Naive thymus-derived CD4-positive, alpha-beta T cell (primary cell): Measurements from ENCODE around the gene ANO6. TPM values are rescaled to one million over a fixed set of nuclear protein-coding genes. Genes with fewer than 3 reads are reported as not detected.

Experiments used
- ATAC-seq: fragments of 150-1000 bp; cut with Tn5 transposase; 2 replicates; pipeline ENCODE4 v1.10.0; 2021; ENCODE audit warnings: mild to moderate bottlenecking, moderate library complexity
- CTCF ChIA-PET: fragments of 350-600 bp; sonication (Branson Sonifier 250); formaldehyde crosslinking; loops from one replicate; lab custom pipeline; 2021; ENCODE audit warnings: antibody characterized with exemption; lab: Charles Lee
- POLR2A ChIA-PET: fragments of 350-600 bp; sonication (Branson Sonifier 250); formaldehyde crosslinking; loops from one replicate; lab custom pipeline; 2021; ENCODE audit warnings: antibody characterized with exemption, inconsistent platforms; lab: Charles Lee
- DNase-seq, 9 donors: peaks; one replicate each; pipeline versions ENCODE4 v3.0.0 to v3.0.0-alpha.2; 2020 to 2022; ENCODE audit warnings: mixed read lengths in 1 of 9
- H3K27ac ChIP-seq: one replicate; pipeline ENCODE4 v1.7.0; 2013; ENCODE audit warnings: mild to moderate bottlenecking, low read depth, low read length, moderate library complexity
- H3K27me3 ChIP-seq, 2 donors: one replicate each; pipeline ENCODE4 v1.7.0; 2013; ENCODE audit warnings: low read length in 2 of 2, mild to moderate bottlenecking in 2 of 2, moderate library complexity in 2 of 2; ENCODE audit not compliant: control insufficient read depth in 2 of 2, insufficient read depth in 2 of 2
- H3K36me3 ChIP-seq, 3 experiments: 1 replicate in 2 of 3; 2 replicates in 1 of 3; pipeline ENCODE4 v1.7.0; 2013; ENCODE audit warnings: low read length in 3 of 3, mild to moderate bottlenecking in 3 of 3, moderate library complexity in 1 of 3; ENCODE audit not compliant: insufficient read depth in 3 of 3, control insufficient read depth in 2 of 3
- H3K4me1 ChIP-seq, 2 donors: one replicate each; pipeline ENCODE4 v1.7.0; 2013; ENCODE audit warnings: low read length in 2 of 2, mild to moderate bottlenecking in 2 of 2, moderate library complexity in 1 of 2; ENCODE audit not compliant: control insufficient read depth in 2 of 2, insufficient read depth in 2 of 2
- H3K4me3 ChIP-seq: 2 replicates; pipeline ENCODE4 v1.7.0; 2013; ENCODE audit warnings: mild to moderate bottlenecking, low read length
- H3K9me3 ChIP-seq, 3 experiments: 1 replicate in 2 of 3; 2 replicates in 1 of 3; pipeline ENCODE4 v1.7.0; 2013; ENCODE audit warnings: low read length in 3 of 3; ENCODE audit not compliant: control insufficient read depth in 2 of 3
- H3K27ac Mint-ChIP-seq, 9 donors: one replicate each; pipeline ENCODE4 v1.8.0; 2020 to 2022; ENCODE audit warnings: mixed read lengths in 9 of 9, mild to moderate bottlenecking in 8 of 9, moderate library complexity in 5 of 9, inconsistent platforms in 2 of 9
- H3K27me3 Mint-ChIP-seq, 5 donors: one replicate each; pipeline ENCODE4 v1.8.0; 2021 to 2022; ENCODE audit warnings: mixed read lengths in 5 of 5, mild to moderate bottlenecking in 1 of 5
- H3K36me3 Mint-ChIP-seq, 5 donors: one replicate each; pipeline ENCODE4 v1.8.0; 2020 to 2022; ENCODE audit warnings: mixed read lengths in 5 of 5, mild to moderate bottlenecking in 3 of 5, inconsistent platforms in 1 of 5
- H3K4me1 Mint-ChIP-seq, 7 donors: one replicate each; pipeline ENCODE4 v1.8.0; 2020 to 2022; ENCODE audit warnings: mixed read lengths in 7 of 7, mild to moderate bottlenecking in 3 of 7, inconsistent platforms in 1 of 7
- H3K4me3 Mint-ChIP-seq, 10 donors: one replicate each; pipeline ENCODE4 v1.8.0; 2020 to 2022; ENCODE audit warnings: mild to moderate bottlenecking in 10 of 10, mixed read lengths in 10 of 10, moderate library complexity in 6 of 10, inconsistent platforms in 2 of 10
- H3K9me3 Mint-ChIP-seq, 11 donors: one replicate each; pipeline ENCODE4 v1.8.0; 2020 to 2022; ENCODE audit warnings: mixed read lengths in 11 of 11, mild to moderate bottlenecking in 4 of 11, inconsistent platforms in 1 of 11, moderate library complexity in 1 of 11
- intact Hi-C, 2 donors: fragments of 100-400 bp; cut with micrococcal nuclease; formaldehyde crosslinking; loops; one replicate each; pipeline ENCODE4 v1.15.1; 2023
- polyA plus RNA-seq, 2 donors: library from polyadenylated mRNA; unstranded; fragments of 300-500 nt; fragmentation: Illumina TruSeq; gene quantifications; one replicate each; pipeline ENCODE4 v1.2.3, GENCODE V29; 2021
- total RNA-seq, 6 experiments: library from RNA in 5 of 6; stranded (reverse) in 5 of 6; gene quantifications; 1 replicate in 5 of 6; 2 replicates in 1 of 6; pipeline ENCODE4 v1.2.3 and lab custom pipeline; 2021 to 2026

The ANO6 gene
- total and polyA plus RNA-seq, 7 experiments from 2014 or later = 15.1 to 29.7 (median 23.7) TPM

- no peak for DNase-seq
- Histone ChIP-seq H3K27me3 (no peaks in the 10 kb centered on the region), H3K4me3 (no peak overlapping the region), H3K4me1 (peaks cover 0 to 5% of the 10 kb centered on the region in 2 donors), H3K27ac (no peak overlapping the region), H3K9me3 (no peaks in the 10 kb centered on the region), H3K36me3 (no peaks in the 10 kb centered on the region)
- peaks cover 0 to under 1% (median 0%) of the 10 kb centered on the region in 11 donors for H3K9me3 Mint-ChIP-seq
- H3K27me3 Mint-ChIP-seq = no peaks in the 10 kb centered on the region
- ATAC-seq = no peak
- H3K36me3 Mint-ChIP-seq = peaks cover 5 to 36% (median 14%) of the 10 kb centered on the region in 5 donors
- peaks cover 18 to 59% (median 36%) of the 10 kb centered on the region in 7 donors for H3K4me1 Mint-ChIP-seq
- POLR2A ChIA-PET = interaction anchor here (0.6 kb wide), 1 partner anchor 10 kb away, joined by 3 read pairs; no protein-coding TSS in a partner anchor
- H3K27ac Mint-ChIP-seq = no peak overlapping the region
- CTCF ChIA-PET = no interaction called here
- intact Hi-C loops = no loop called here
- H3K4me3 Mint-ChIP-seq = no peak overlapping the region
These were observed 15.7 kb downstream of the ANO6 start for GRCh38 chr12:45231515-45232145.

GRCh38 chr12:45232146-45232755, 16.4 kb downstream of the ANO6 start:
- Mint-ChIP-seq H3K4me1 (peaks cover 20 to 61% (median 40%) of the 10 kb centered on the region in 7 donors), H3K4me3 (no peak overlapping the region), H3K27ac (no peak overlapping the region), H3K9me3 (peaks cover 0 to 3% (median 0%) of the 10 kb centered on the region in 11 donors), H3K36me3 (peaks cover 5 to 38% (median 16%) of the 10 kb centered on the region in 5 donors), H3K27me3 (no peaks in the 10 kb centered on the region)
- POLR2A ChIA-PET = interaction anchor here (0.6 kb wide), 1 partner anchor 11 kb away, joined by 3 read pairs; no protein-coding TSS in a partner anchor
- Histone ChIP-seq H3K4me3 (no peak overlapping the region), H3K4me1 (peaks cover 0 to 5% of the 10 kb centered on the region in 2 donors), H3K36me3 (no peaks in the 10 kb centered on the region), H3K27ac (no peak overlapping the region), H3K9me3 (no peaks in the 10 kb centered on the region), H3K27me3 (no peaks in the 10 kb centered on the region)
- DNase-seq = no peak
- CTCF ChIA-PET = no interaction called here
- intact Hi-C loops = no loop called here
- no peak for ATAC-seq

GRCh38 chr12:45232756-45233372, 17.0 kb downstream of the ANO6 start:
- intact Hi-C loops = no loop called here
- ChIA-PET POLR2A (no interaction called here), CTCF (no interaction called here)
- H3K36me3 ChIP-seq = no peaks in the 10 kb centered on the region
- Mint-ChIP-seq H3K27ac (no peak overlapping the region), H3K9me3 (peaks cover 0 to 3% (median 0%) of the 10 kb centered on the region in 11 donors), H3K4me1 (peaks cover 15 to 55% (median 34%) of the 10 kb centered on the region in 7 donors), H3K27me3 (no peaks in the 10 kb centered on the region), H3K36me3 (peaks cover 5 to 32% (median 15%) of the 10 kb centered on the region in 5 donors), H3K4me3 (no peak overlapping the region)
- no peaks in the 10 kb centered on the region for H3K9me3 ChIP-seq
- DNase-seq (no peak), ATAC-seq (no peak)
- no peak overlapping the region for H3K27ac ChIP-seq
- H3K27me3 ChIP-seq = no peaks in the 10 kb centered on the region
- H3K4me3 ChIP-seq = no peak overlapping the region
- H3K4me1 ChIP-seq = peaks cover 0 to 5% of the 10 kb centered on the region in 2 donors

GRCh38 chr12:45234139-45234865, 18.4 kb downstream of the ANO6 start:
- H3K9me3 ChIP-seq = no peaks in the 10 kb centered on the region
- intact Hi-C loops = no loop called here
- peak overlapping the region in 2 of 9 donors; percentile 38 to 53 for H3K27ac Mint-ChIP-seq
- H3K27me3 Mint-ChIP-seq = no peaks in the 10 kb centered on the region
- H3K9me3 Mint-ChIP-seq = peaks cover 0 to 3% (median 0%) of the 10 kb centered on the region in 11 donors
- ChIA-PET CTCF (interaction anchor here (0.7 kb wide), 1 partner anchor 19 kb away, joined by 3 read pairs; no protein-coding TSS in a partner anchor), POLR2A (interaction anchor here (1.0 kb wide), 1 partner anchor 63 kb away, joined by 3 read pairs; no protein-coding TSS in a partner anchor)
- H3K36me3 Mint-ChIP-seq = peaks cover 0 to 25% (median 11%) of the 10 kb centered on the region in 5 donors
- ATAC-seq (no peak), DNase-seq (no peak)
- H3K4me3 ChIP-seq = no peak overlapping the region
- H3K36me3 ChIP-seq = no peaks in the 10 kb centered on the region
- H3K27me3 ChIP-seq = no peaks in the 10 kb centered on the region
- H3K4me3 Mint-ChIP-seq = no peak overlapping the region
- peaks cover 17 to 58% (median 42%) of the 10 kb centered on the region in 7 donors for H3K4me1 Mint-ChIP-seq
- H3K27ac ChIP-seq = no peak overlapping the region
- peaks cover 0 to 5% of the 10 kb centered on the region in 2 donors for H3K4me1 ChIP-seq

- H3K4me3 ChIP-seq = no peak overlapping the region
- H3K36me3 ChIP-seq = no peaks in the 10 kb centered on the region
- ChIA-PET POLR2A (interaction anchor here (0.7 to 1.0 kb wide), 2 partner anchors 9 to 64 kb away, joined by 3 to 4 read pairs; no protein-coding TSS in a partner anchor), CTCF (no interaction called here)
- no peaks in the 10 kb centered on the region for H3K27me3 ChIP-seq
- Mint-ChIP-seq H3K27me3 (no peaks in the 10 kb centered on the region), H3K27ac (peak overlapping the region in 6 of 9 donors; percentile 12 to 56 (median 18)), H3K36me3 (peaks cover 0 to 30% (median 11%) of the 10 kb centered on the region in 5 donors), H3K4me3 (peak overlapping the region in 1 of 10 donors; percentile 12), H3K4me1 (peaks cover 28 to 68% (median 52%) of the 10 kb centered on the region in 7 donors), H3K9me3 (peaks cover 0 to 5% (median 0%) of the 10 kb centered on the region in 11 donors)
- ATAC-seq = no peak
- H3K9me3 ChIP-seq = no peaks in the 10 kb centered on the region
- DNase-seq = no peak
- no peak overlapping the region for H3K27ac ChIP-seq
- intact Hi-C loops = no loop called here
- H3K4me1 ChIP-seq = peaks cover 0 to 5% of the 10 kb centered on the region in 2 donors
These were observed 19.5 kb downstream of the ANO6 start for GRCh38 chr12:45235087-45236025.
